NCI-H1092 (cell line): ENCODE results near the gene MTHFD2L.
"Not testable (repeated sequence)": the region's sequence is repeated elsewhere in the genome, so short reads cannot be mapped to it uniquely, and the experiment has no call there.

Experiments
- DNase-seq: peaks from one replicate; lab custom pipeline; 2025; lab: John Stamatoyannopoulos, UW

The MTHFD2L gene

GRCh38 chr4:74335341-74336021, 177.6 kb downstream of the MTHFD2L start:
- DNase-seq: no peak

DNA sequence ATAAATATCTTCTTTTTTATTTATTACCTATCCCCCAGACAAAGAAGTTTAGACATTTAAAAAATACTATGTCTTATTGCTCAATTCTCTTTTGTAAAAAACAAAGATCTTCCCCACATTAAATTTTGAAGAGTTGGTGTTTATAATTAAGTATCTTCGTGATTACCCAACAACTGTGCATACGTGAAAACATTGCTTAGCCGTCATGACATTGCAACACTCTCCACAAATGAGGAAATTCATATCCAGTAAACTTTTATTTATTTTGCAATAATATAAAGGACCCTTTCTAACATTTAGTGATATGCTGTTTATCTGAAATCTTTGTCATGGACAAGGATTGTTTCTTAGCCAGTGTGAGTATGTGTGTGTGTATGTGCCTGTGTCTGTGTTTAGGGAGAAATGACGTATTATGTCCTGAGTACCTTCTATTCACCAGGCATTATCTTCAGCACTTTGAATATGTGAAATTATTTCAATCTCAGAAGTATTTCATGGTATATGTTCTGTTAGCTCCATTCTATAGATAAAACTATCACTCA, 180.9 kb downstream of the MTHFD2L start:
- DNase-seq: no peak

- DNase-seq: no peak
These were observed 181.6 kb downstream of the MTHFD2L start for GRCh38 chr4:74339501-74339900.

DNA sequence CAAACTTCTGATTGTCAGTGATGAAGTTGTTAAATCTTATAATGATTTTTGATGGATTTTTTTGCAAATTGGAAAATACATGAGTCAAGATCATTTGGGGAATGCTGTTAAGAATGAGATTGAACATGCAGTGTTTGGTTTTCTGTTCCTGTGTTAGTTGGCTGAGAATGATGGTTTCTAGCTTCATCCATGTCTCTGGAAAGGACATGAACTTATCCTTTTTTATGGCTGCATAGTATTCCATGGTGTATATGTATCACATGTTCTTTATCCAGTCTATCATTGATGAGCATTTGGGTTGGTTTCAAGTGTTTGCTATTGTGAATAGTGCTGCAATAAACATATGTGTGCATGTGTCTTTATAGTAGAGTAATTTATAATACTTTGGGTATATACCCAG, 182.5 kb downstream of the MTHFD2L start:
- DNase-seq: not testable (repeated sequence)

- no peak for DNase-seq
These were observed 186.1 kb downstream of the MTHFD2L start for GRCh38 chr4:74344031-74344430.
